CD4-positive, alpha-beta T cell treated with Interleukin-12 subunit alpha and Interleukin-12 subunit beta, for 1 hour (primary cell): ENCODE data around the gene PHF3.
"Not testable (repeated sequence)": the region's sequence is repeated elsewhere in the genome, so short reads cannot be mapped to it uniquely, and the experiment has no call there.

ENCODE experiments used
- DNase-seq: peaks from one replicate; pipeline ENCODE4 v3.0.0-alpha.2; 2020

The PHF3 gene

GRCh38 chr6:63709148-63709547 is 73.5 kb downstream of the PHF3 start:
- DNase-seq, result no peak

GRCh38 chr6:63713332-63713731 is 77.7 kb downstream of the PHF3 start:
- DNase-seq, result no peak

- no peak for DNase-seq
Observed at GRCh38 chr6:63714091-63714490, 78.5 kb downstream of the PHF3 start.

- no peak for DNase-seq
Observed at GRCh38 chr6:63716169-63716568, 80.6 kb downstream of the PHF3 start.

GRCh38 chr6:63721181-63721580 is 85.6 kb downstream of the PHF3 start:
- DNase-seq, result no peak

GRCh38 chr6:63724721-63725120 is 89.1 kb downstream of the PHF3 start:
- DNase-seq, result no peak

GRCh38 chr6:63730311-63730710 is 94.7 kb downstream of the PHF3 start:
- no peak for DNase-seq

- no peak for DNase-seq
Observed at GRCh38 chr6:63731930-63732329, 96.3 kb downstream of the PHF3 start.

- no peak for DNase-seq
Observed at GRCh38 chr6:63732336-63732735, 96.7 kb downstream of the PHF3 start.

- DNase-seq, result no peak
Observed at GRCh38 chr6:63734923-63735322, 99.3 kb downstream of the PHF3 start.

- DNase-seq, result not testable (repeated sequence)
Observed at GRCh38 chr6:63738190-63738589, 102.6 kb downstream of the PHF3 start.

- no peak for DNase-seq
Observed at GRCh38 chr6:63739094-63739687, 103.6 kb downstream of the PHF3 start.

GRCh38 chr6:63740709-63741108 is 105.1 kb downstream of the PHF3 start:
- DNase-seq, result no peak

- no peak for DNase-seq
Observed at GRCh38 chr6:63742060-63742459, 106.5 kb downstream of the PHF3 start.

GRCh38 chr6:63743691-63744090 is 108.1 kb downstream of the PHF3 start:
- no peak for DNase-seq

GRCh38 chr6:63744810-63745209 is 109.2 kb downstream of the PHF3 start:
- no peak for DNase-seq

GRCh38 chr6:63745784-63746183 is 110.2 kb downstream of the PHF3 start:
- no peak for DNase-seq

GRCh38 chr6:63750400-63750799 is 114.8 kb downstream of the PHF3 start:
- no peak for DNase-seq

GRCh38 chr6:63757275-63757674 is 121.7 kb downstream of the PHF3 start:
- not testable (repeated sequence) for DNase-seq

GRCh38 chr6:63757826-63758225 is 122.2 kb downstream of the PHF3 start:
- no peak for DNase-seq

GRCh38 chr6:63759605-63760105 is 124.1 kb downstream of the PHF3 start:
- no peak for DNase-seq

GRCh38 chr6:63760199-63760598 is 124.6 kb downstream of the PHF3 start:
- DNase-seq, result no peak

GRCh38 chr6:63764318-63764916 is 128.8 kb downstream of the PHF3 start:
- peak; percentile 63 for DNase-seq
